ENCODE results near the gene INS.

The INS gene

DNA sequence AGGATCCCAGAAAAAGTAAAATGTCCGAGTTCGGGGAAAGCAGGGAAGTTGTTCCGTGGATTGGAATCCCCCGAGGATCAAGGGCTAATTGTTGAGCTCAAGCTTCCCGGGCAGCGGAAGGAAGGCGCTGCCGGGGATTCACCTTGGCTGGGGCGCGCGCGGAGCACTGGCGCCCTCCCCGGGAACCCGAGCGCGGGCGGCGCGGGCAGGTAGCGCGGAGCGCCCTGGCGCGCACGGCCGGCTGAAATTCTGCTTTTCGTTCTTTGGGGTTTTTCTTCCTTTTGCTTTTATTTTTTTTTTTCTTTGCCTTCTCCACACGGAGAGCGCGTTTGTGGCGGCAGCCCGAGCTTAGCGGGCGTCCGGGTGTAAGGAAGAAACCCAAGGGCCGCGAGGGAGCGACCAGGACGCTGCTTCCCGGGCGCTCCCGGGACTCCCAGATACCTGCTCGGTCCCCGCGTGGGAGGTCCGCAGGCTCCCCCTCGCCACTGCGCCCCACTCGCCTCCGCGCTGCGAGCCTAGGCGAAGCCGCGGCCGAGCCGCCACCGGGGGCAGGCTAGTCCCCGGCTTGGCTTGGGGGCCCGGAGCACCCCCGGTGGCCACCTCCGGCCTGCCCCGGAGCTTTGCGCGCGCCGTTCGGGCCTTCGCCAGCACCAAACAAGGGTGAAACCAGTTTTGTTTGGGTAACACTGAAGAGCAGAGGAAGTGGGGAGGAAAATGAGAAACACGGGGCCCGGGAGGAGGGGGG is 17.0 kb downstream of the INS start:
- no peak for DNase-seq

DNA sequence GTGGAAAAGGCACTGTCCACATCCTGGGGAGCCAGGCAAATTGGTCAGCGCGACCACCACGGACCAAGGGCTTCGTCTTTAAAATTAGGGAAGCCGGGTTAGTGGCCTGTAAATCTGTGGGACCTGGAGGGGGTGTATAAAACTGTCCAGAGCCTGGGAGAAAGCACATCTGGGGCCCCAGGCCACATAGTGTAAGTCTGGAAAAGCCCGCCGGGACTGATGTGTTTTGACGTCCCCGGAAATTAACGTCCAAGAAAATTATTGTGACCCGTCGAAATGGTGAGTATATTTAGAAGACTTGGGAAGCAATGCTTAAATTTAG is 17.6 kb downstream of the INS start:
- DNase-seq, result no peak

- no peak for DNase-seq
Observed at GRCh38 chr11:2142762-2143202, 18.2 kb downstream of the INS start.

DNA sequence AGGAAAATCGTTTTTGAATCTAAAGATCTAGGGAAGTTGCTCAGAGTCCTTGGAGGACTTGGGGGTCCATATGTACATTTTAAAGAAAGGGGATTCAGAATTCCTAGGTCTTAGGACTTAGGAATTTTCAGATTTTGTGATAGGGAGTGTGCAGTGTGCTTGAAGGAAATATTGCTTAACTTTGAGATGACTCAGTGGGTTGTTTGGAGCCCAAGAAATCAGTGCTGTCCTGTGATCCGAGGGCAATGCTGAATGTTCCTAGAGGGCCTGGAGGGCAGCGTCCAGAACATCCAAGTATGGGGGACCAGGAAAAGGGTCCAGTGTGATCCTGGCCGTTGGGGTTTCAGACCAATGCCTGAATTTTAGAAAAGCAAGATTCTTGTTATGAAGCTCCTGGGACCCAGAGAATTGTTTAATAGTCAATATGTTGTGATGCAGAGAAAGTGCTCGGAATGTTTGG is 18.7 kb downstream of the INS start:
- DNase-seq, result no peak

DNA sequence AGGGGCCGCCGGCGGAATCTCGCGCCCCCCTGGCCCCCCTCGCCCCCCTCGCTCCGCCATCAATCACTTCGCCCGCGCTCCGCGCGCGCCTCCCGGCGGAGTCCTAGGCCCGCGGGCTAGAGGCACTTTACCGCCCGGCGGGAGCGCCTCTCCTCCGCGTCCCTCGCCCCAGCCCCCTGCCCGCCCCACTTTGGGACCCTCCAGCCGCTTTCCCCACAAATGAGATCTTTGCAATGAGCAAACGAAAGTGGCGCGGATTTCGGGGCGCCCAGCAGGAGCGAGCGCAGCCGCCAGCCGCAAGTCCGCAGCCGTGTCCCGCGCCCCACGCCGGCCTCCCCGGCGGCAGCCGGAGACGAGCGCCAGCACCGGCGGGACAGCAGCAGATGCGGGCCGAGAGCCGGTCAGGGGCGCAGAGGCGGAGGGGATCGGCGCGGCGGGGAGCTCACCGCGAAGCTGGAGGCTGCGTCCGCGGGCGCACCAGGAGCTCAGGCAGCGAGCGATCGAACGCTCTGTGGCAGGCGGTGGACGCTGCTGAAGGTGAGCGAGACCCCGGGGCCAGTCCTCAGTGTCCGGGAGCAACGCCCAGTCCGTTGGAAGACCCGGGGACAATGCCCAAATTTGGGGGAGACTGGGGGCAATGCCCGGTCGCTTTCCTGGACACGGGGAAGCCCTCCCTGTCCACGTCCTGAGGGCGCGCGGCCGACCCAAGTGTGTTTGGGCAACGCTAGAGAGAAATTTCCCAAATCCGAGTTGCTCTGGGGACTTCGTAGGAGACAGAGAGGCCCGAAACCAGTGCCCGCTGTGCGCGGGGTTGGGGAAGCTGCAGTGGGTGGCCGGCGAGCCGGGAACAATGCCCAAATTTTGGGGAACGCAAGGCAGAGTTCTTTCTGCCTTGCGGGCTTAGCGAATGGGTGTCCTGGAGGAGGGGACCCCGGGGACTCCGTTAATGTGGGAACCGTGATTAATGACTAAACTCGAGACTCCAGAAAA is 20.3 kb downstream of the INS start:
- DNase-seq, result no peak

GRCh38 chr11:2139621-2140337 is 21.2 kb downstream of the INS start:
- no peak for DNase-seq

DNA sequence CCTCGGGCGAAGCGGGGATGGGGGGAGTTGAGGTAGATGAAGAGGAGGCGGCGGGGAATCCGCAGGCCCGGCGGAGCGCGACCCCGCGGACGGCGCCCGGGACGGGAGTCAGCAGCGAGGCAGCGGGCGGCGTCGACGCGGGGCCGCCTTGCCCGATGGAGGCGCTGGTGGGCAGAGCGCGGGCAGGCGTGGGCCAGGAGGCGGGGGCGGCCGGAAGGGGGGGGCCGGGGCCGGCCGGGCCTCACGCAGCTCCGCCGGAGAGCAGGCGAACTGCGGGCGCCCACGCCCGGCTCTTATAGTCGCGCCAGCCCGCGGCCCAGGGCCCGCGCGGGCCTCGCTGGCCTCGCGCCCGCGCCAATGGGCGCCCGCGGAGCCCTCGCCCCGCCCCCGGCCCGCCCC is 21.9 kb downstream of the INS start, which contains the start of gene IGF2:
Gene IGF2, minus strand, starts transcription at position 267 of the 399 bp plus-strand sequence. CDS start 3,866 bp downstream, outside the sequence.
- DNase-seq, result peak; percentile 23

GRCh38 chr11:2138431-2139122 is 22.4 kb downstream of the INS start:
- DNase-seq, result peak; percentile 28

- DNase-seq, result peak; percentile 7
Observed at GRCh38 chr11:2138068-2138430, 23.0 kb downstream of the INS start.

DNA sequence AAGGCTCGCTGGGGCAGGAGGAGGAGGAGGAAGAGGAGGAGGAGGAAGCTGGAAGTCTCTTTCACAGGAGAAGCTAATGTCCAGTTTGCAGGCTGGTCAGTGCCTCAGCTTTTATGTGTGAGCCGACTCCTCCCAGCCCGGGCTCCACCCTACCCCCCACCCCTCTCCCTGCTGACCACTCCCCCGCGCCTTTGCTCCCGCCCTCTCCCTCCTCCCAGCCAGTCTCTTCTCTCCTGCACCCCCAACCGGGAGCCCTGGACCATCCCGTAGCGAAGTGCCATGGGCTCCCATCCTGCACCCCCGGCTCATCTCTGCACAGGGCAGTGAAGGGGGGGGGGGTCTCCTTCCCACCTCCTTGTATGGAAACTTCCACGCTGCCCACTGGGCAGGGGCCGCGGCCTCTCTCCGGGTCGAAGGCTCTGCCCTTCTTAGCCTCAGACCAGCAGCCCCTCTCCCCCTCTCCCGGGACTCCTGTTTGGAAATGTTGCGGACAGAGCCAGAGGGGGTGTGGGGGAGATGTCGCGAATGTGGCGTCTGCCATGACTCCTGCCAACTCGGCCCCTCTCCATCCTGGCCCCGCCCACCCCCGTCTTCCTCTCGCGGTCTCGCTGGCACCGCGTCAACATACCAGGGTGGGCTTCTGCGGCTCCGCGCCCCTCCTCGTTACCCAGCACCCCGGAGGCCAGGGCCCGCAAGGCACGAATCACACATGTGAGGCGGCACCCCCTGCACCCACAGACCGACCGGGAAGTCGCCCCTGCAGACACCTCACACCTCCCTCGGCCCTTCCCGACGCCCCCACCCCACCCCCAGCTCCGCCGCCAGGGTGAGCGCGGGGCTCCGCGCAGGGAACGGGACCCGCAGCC is 23.6 kb downstream of the INS start:
- DNase-seq, result peak; percentile 34

GRCh38 chr11:2136952-2137201 is 24.1 kb downstream of the INS start:
- no peak for DNase-seq

DNA sequence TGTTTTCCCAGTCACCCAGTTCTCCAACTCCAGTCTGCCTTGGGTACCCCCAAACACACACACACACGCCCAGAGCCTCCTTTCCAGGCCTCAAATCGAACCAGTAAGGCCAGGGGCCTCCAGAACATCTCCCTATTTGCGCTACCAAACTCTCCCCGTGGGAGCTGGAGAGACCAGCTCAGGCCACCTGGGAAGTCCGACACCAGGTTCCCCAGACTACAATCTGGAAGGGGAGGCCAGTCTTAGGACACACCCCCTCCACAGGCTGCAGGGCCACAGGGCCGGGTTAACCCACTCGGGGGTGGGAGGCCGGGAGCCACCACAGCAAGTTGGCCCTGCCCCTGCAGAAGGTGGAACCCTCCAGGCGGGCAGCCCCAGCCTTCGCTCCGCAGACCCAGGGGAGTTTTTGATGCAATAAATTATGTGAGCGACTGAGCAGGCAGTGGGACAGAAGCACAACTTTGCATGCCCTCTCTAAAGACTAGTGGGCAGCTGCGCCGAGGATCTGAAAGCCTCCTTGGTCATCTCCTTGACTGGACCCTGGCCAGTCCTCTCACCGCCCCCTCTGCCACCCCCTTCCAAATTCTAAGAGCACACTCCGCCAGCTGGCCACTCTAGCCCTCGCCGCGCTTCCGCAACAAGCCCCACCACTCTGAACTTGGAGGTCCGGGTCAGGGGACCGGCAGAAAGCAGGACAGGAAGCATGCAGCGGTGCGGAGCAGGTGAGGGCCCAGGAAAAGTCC is 24.6 kb downstream of the INS start:
- DNase-seq, result no peak

- DNase-seq, result no peak
Observed at GRCh38 chr11:2135648-2136201, 25.3 kb downstream of the INS start.

- no peak for DNase-seq
Observed at GRCh38 chr11:2135018-2135569, 25.9 kb downstream of the INS start.

- DNase-seq, result no peak
Observed at GRCh38 chr11:2134022-2135010, 26.7 kb downstream of the INS start.

DNA sequence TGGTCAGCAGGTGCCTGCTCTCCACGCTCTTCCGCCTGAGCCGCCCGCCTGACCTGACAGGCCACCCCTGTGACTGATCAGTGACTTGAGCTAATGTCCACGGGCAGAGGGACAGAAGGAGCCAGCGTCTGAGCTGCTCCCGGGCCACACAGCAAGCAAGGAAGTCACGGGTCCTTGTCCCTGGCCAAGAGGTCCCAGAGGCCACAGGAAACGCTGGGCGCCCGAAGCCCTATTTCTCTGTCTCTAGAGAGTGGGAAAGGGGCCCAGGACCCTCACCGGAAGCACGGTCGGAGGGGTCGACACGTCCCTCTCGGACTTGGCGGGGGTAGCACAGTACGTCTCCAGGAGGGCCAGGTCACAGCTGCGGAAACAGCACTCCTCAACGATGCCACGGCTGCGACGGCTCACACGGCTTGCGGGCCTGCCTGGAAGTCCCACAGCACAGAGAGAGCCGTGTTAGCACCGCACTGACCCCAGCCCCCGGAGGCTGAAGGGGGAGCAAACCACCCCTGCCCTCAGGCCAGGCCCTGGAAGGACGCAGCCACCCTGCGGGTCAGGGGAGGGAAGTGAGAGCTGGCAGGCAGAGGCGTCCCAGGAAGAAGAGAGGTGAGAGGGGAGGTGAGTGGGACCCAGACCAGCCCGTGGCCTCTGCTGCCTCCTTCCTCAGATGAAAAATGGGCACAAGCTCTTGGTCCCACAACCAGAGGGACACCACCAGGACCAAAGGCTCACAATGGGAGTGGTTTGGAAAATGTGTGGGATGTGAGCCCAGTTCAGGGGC is 27.6 kb downstream of the INS start:
- DNase-seq, result no peak

DNA sequence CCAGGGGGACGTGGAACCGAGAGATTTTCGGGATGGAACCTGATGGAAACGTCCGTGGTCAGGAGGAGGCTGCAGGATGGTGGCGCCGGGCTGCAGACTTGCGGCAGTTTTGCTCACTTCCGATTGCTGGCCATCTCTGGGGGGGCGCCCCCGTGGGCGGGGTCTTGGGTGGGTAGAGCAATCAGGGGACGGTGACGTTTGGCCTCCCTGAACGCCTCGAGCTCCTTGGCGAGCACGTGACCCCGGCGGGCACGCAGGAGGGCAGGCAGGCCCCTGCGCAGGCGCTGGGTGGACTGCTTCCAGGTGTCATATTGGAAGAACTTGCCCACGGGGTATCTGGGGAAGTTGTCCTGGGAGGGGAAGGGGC is 28.2 kb downstream of the INS start:
- no peak for DNase-seq

- DNase-seq, result no peak
Observed at GRCh38 chr11:2132246-2132645, 28.8 kb downstream of the INS start.
